ENCODE measurements around the gene CACNA2D4.

The CACNA2D4 gene

DNA sequence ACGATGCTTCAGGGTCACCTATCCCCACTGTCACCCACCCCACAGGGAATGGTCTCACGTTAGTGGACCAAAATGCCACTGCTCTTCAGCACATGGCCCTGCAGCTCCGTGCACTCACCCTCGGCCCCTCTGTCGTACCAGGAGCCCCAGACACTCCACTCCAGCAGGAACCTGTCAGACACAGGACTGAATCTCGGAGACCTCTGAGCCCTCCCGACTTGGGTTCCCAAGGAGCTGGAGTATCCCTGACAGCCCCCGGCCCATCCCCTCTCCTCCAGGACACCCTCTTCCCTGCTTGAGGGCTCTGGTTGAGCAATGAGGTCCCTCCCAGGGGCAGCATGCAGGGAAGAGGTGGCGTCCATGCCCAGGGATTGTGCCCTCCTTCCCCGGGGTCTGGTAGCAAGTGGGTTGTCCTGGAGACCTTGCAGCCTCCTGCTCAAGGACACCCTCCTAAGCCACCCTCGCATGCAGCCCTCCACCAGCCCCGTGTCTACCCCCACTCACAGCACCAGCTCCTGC, 118.5 kb downstream of the CACNA2D4 start:
- Histone ChIP-seq H3K4me3 (ENCODE audit: low read length) (no peak overlapping the region), H3K27me3 (replicated peaks; ENCODE audit: insufficient read depth, low read length) (peaks cover 4% of the 10 kb centered on the region; the same call in 1 of the 2 replicates), H3K27ac (ENCODE audit: low read length) (no peak overlapping the region), H3K9me2 (replicated peaks; ENCODE audit: insufficient read depth, low read length) (no peaks in the 10 kb centered on the region), H3K79me2 (ENCODE audit: low read length) (no peaks in the 10 kb centered on the region), H3K36me3 (replicated peaks; ENCODE audit: insufficient read depth, low read length) (no peaks in the 10 kb centered on the region), H3K9ac (ENCODE audit: low read length) (no peak overlapping the region), H3K4me1 (ENCODE audit: low read length) (peaks cover 5% of the 10 kb centered on the region), H3K4me2 (ENCODE audit: low read depth, low read length) (no peak overlapping the region), H3K9me3 (replicated peaks; ENCODE audit: insufficient read depth, low read length) (no peaks in the 10 kb centered on the region), H4K20me1 (ENCODE audit: insufficient read depth, low read length) (no peaks in the 10 kb centered on the region), H3F3A (ENCODE audit: insufficient read depth, low read length) (no peaks in the 10 kb centered on the region), H2AFZ (ENCODE audit: low read length) (no peak overlapping the region)
- no peak for DNase-seq
- TF ChIP-seq EZH2phosphoT487 (IDR thresholded peaks at IDR 0.05; ENCODE audit: low read length) (no peak), EZH2 (optimal IDR thresholded peaks at IDR 0.05; ENCODE audit: low read depth, low read length) (no peak)
- TF ChIP-seq, protein P1, sequence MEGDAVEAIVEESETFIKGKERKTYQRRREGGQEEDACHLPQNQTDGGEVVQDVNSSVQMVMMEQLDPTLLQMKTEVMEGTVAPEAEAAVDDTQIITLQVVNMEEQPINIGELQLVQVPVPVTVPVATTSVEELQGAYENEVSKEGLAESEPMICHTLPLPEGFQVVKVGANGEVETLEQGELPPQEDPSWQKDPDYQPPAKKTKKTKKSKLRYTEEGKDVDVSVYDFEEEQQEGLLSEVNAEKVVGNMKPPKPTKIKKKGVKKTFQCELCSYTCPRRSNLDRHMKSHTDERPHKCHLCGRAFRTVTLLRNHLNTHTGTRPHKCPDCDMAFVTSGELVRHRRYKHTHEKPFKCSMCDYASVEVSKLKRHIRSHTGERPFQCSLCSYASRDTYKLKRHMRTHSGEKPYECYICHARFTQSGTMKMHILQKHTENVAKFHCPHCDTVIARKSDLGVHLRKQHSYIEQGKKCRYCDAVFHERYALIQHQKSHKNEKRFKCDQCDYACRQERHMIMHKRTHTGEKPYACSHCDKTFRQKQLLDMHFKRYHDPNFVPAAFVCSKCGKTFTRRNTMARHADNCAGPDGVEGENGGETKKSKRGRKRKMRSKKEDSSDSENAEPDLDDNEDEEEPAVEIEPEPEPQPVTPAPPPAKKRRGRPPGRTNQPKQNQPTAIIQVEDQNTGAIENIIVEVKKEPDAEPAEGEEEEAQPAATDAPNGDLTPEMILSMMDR (IDR thresholded peaks at IDR 0.05; ENCODE audit: low read length): no peak

DNA sequence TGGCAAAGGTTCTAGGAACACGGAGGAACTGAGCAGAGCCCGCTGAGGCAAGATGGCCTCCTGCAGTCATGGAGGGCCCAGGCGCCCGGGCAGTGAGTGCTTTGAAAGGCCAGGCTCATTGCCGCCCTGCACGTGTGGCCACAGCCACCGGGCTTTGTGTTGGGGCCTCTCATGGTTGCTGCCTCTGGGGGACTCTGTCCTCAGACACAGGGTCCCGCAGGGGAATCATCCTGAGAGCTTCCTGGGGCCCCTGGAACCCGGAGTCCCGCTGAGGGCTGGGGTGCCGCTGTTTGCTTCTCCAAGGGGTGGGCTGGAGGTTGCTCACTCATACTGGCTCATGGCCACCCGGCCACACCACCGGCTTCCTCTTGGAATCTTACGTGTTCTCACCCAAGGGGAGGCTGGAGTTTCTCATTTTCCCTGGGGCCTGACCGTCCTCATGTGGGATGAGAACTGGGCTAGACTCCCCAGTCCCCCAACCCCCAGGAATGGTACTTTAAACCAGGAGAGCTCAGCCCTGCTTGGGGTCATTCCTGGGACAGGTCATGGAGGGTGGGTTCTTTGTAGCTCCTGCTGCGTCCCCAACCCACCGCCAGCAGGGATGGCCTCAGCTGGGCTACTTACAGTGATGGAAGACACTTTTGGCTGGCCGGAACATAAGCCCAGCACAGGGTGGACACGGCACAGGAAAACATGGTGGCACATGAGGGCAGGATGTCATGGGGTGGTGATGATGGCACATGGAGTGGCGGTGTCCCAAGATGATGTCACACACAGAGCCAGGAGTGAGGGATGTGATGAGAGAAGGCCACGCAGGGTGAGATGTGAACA, 119.2 kb downstream of the CACNA2D4 start:
- TF ChIP-seq EZH2phosphoT487 (IDR thresholded peaks at IDR 0.05; ENCODE audit: low read length) (no peak), EZH2 (optimal IDR thresholded peaks at IDR 0.05; ENCODE audit: low read depth, low read length) (no peak)
- TF ChIP-seq, protein P1 (IDR thresholded peaks at IDR 0.05; ENCODE audit: low read length): no peak
- Histone ChIP-seq H3K4me1 (ENCODE audit: low read length) (no peaks in the 10 kb centered on the region), H3K4me2 (ENCODE audit: low read depth, low read length) (no peak overlapping the region), H3K27me3 (replicated peaks; ENCODE audit: insufficient read depth, low read length) (peaks cover 4% of the 10 kb centered on the region; the same call in 1 of the 2 replicates), H4K20me1 (ENCODE audit: insufficient read depth, low read length) (no peaks in the 10 kb centered on the region), H3K9ac (ENCODE audit: low read length) (no peak overlapping the region), H3K4me3 (ENCODE audit: low read length) (no peak overlapping the region), H3K9me2 (replicated peaks; ENCODE audit: insufficient read depth, low read length) (no peaks in the 10 kb centered on the region), H3K79me2 (ENCODE audit: low read length) (no peaks in the 10 kb centered on the region), H2AFZ (ENCODE audit: low read length) (no peak overlapping the region), H3K9me3 (replicated peaks; ENCODE audit: insufficient read depth, low read length) (no peaks in the 10 kb centered on the region), H3F3A (ENCODE audit: insufficient read depth, low read length) (no peaks in the 10 kb centered on the region), H3K36me3 (replicated peaks; ENCODE audit: insufficient read depth, low read length) (no peaks in the 10 kb centered on the region), H3K27ac (ENCODE audit: low read length) (no peak overlapping the region)
- DNase-seq: no peak

DNA sequence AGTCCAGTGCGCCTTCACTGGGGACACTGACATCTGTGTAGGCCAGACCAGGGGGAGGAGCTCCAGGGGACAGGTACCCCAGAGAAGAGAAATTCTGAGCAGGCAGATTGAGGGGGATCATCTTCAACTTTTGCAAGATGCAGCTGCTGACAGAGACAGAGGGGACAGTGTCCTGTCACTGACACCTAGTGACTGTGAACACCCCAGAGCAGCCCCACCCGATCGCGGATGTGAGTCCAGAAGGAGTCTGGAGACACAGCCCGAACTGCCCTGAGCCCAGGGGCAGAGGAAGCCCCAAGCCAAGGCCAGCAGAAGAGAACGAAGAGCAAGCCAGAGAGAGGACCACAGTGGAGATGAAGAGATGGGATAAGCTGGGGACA, 119.8 kb downstream of the CACNA2D4 start:
- no peak overlapping the region for H3K9ac ChIP-seq (ENCODE audit: low read length)
- no peak for DNase-seq
- H3K4me3 ChIP-seq (ENCODE audit: low read length): no peak overlapping the region
- H3K4me1 ChIP-seq (ENCODE audit: low read length): no peaks in the 10 kb centered on the region
- peaks cover 4% of the 10 kb centered on the region; the same call in 1 of the 2 replicates for H3K27me3 ChIP-seq (replicated peaks; ENCODE audit: insufficient read depth, low read length)
- H3K79me2 ChIP-seq (ENCODE audit: low read length): no peaks in the 10 kb centered on the region
- no peaks in the 10 kb centered on the region for H3K9me2 ChIP-seq (replicated peaks; ENCODE audit: insufficient read depth, low read length)
- no peaks in the 10 kb centered on the region for H3K36me3 ChIP-seq (replicated peaks; ENCODE audit: insufficient read depth, low read length)
- H2AFZ ChIP-seq (ENCODE audit: low read length): no peak overlapping the region
- no peaks in the 10 kb centered on the region for H3F3A ChIP-seq (ENCODE audit: insufficient read depth, low read length)
- H3K4me2 ChIP-seq (ENCODE audit: low read depth, low read length): no peak overlapping the region
- H3K9me3 ChIP-seq (replicated peaks; ENCODE audit: insufficient read depth, low read length): no peaks in the 10 kb centered on the region
- H4K20me1 ChIP-seq (ENCODE audit: insufficient read depth, low read length): no peaks in the 10 kb centered on the region
- TF ChIP-seq EZH2 (optimal IDR thresholded peaks at IDR 0.05; ENCODE audit: low read depth, low read length) (no peak), EZH2phosphoT487 (IDR thresholded peaks at IDR 0.05; ENCODE audit: low read length) (no peak)
- TF ChIP-seq, protein P1 (IDR thresholded peaks at IDR 0.05; ENCODE audit: low read length): no peak
- no peak overlapping the region for H3K27ac ChIP-seq (ENCODE audit: low read length)
